NCI-H128 (cell line): ENCODE results near the gene EAF1.
"Not testable (repeated sequence)": the region's sequence is repeated elsewhere in the genome, so short reads cannot be mapped to it uniquely, and the experiment has no call there.

Experiments
- DNase-seq: peaks from one replicate; lab custom pipeline; 2025; ENCODE audit not compliant: unreplicated experiment; lab: John Stamatoyannopoulos, UW

Gene EAF1

GRCh38 chr3:15405448-15406050 lies 21.8 kb upstream of the EAF1 start:
- DNase-seq, result no peak

- DNase-seq, result no peak
Observed at GRCh38 chr3:15409239-15409638, 18.2 kb upstream of the EAF1 start.

GRCh38 chr3:15409774-15410173 lies 17.6 kb upstream of the EAF1 start:
- no peak for DNase-seq

GRCh38 chr3:15410966-15411365 lies 16.4 kb upstream of the EAF1 start:
- DNase-seq, result not testable (repeated sequence)

- DNase-seq, result no peak
Observed at GRCh38 chr3:15420871-15421270, 6.5 kb upstream of the EAF1 start.

GRCh38 chr3:15426579-15427118 lies 749 bp upstream of the EAF1 start:
- no peak for DNase-seq

- no peak for DNase-seq
Observed at GRCh38 chr3:15427981-15428380, 583 bp downstream of the EAF1 start.

GRCh38 chr3:15428539-15428938 lies 1.1 kb downstream of the EAF1 start:
- no peak for DNase-seq

GRCh38 chr3:15429080-15429479 lies 1.7 kb downstream of the EAF1 start:
- no peak for DNase-seq

- DNase-seq, result no peak
Observed at GRCh38 chr3:15430624-15431023, 3.2 kb downstream of the EAF1 start.

- no peak for DNase-seq
Observed at GRCh38 chr3:15431256-15431837, 3.9 kb downstream of the EAF1 start.

- DNase-seq, result no peak
Observed at GRCh38 chr3:15433531-15433930, 6.1 kb downstream of the EAF1 start.

- DNase-seq, result no peak
Observed at GRCh38 chr3:15434756-15435155, 7.4 kb downstream of the EAF1 start.

GRCh38 chr3:15436246-15436645 lies 8.8 kb downstream of the EAF1 start:
- no peak for DNase-seq

GRCh38 chr3:15438983-15439382 lies 11.6 kb downstream of the EAF1 start:
- DNase-seq, result no peak

GRCh38 chr3:15439476-15439875 lies 12.1 kb downstream of the EAF1 start:
- no peak for DNase-seq

GRCh38 chr3:15440891-15441290 lies 13.5 kb downstream of the EAF1 start:
- no peak for DNase-seq

- no peak for DNase-seq
Observed at GRCh38 chr3:15443826-15444524, 16.6 kb downstream of the EAF1 start.

GRCh38 chr3:15449489-15450224 lies 22.3 kb downstream of the EAF1 start:
- no peak for DNase-seq

GRCh38 chr3:15450438-15451215 lies 23.2 kb downstream of the EAF1 start:
- no peak for DNase-seq
